DND-41 (cell line): ENCODE data around the gene TRIP4.

Source experiments
- EZH2 ChIP-seq: IDR thresholded peaks from 3 replicates; pipeline ENCODE4 v1.6.1; 2012; ENCODE audit warnings: borderline replicate concordance, low read depth, mild to moderate bottlenecking, moderate library complexity, low read length, inconsistent platforms; ENCODE audit not compliant: severe bottlenecking
- TF ChIP-seq, protein P1 (sequence below): IDR thresholded peaks from 2 replicates; pipeline ENCODE4 v1.5.1; 2012; ENCODE audit warnings: borderline replicate concordance, low read length, moderate library complexity, mild to moderate bottlenecking; ENCODE audit not compliant: poor library complexity, severe bottlenecking; ENCODE audit errors: extremely low read depth

DNA sequence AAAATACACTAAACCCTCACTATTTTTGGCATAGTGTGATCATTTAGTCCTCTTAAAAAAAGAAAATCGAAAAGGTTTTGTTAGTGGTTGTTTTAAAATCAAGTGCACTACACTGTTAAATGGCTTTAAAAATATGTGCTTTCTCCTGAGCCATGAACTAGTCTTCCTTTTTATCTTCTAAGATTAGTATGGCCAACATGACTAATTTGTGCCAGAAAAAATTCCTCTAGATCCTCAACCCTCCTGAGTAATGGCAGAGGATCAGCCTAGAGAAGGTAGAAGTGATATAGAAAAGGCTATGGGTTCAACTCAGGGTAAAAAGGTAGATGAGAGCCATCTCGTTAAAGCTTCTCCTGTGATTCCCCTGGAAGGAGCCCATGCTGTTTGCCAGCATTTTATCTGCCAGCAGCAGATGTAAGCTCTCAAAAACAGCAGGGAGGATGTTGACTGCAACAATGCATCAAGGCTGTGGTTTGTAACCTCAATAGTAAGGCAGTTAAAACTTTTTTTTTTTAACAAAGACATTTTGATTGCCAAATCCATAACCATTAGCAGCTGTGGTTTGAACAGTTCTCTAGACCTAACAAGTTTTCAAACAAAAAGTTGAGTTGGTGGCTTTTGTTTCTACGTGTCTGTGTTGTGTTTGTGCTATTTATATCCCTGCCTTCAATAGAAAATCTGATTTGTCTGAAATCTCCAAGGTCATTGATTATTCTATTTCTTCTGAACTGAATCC, 42.5 kb downstream of the TRIP4 start:
- TF ChIP-seq EZH2 = no peak
- TF ChIP-seq, protein P1, sequence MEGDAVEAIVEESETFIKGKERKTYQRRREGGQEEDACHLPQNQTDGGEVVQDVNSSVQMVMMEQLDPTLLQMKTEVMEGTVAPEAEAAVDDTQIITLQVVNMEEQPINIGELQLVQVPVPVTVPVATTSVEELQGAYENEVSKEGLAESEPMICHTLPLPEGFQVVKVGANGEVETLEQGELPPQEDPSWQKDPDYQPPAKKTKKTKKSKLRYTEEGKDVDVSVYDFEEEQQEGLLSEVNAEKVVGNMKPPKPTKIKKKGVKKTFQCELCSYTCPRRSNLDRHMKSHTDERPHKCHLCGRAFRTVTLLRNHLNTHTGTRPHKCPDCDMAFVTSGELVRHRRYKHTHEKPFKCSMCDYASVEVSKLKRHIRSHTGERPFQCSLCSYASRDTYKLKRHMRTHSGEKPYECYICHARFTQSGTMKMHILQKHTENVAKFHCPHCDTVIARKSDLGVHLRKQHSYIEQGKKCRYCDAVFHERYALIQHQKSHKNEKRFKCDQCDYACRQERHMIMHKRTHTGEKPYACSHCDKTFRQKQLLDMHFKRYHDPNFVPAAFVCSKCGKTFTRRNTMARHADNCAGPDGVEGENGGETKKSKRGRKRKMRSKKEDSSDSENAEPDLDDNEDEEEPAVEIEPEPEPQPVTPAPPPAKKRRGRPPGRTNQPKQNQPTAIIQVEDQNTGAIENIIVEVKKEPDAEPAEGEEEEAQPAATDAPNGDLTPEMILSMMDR = no peak
